ENCODE data around the gene SNRPB.
A peak's percentile ranks its signal among the peaks of the same experiment; 100 is the strongest.

The SNRPB gene

DNA sequence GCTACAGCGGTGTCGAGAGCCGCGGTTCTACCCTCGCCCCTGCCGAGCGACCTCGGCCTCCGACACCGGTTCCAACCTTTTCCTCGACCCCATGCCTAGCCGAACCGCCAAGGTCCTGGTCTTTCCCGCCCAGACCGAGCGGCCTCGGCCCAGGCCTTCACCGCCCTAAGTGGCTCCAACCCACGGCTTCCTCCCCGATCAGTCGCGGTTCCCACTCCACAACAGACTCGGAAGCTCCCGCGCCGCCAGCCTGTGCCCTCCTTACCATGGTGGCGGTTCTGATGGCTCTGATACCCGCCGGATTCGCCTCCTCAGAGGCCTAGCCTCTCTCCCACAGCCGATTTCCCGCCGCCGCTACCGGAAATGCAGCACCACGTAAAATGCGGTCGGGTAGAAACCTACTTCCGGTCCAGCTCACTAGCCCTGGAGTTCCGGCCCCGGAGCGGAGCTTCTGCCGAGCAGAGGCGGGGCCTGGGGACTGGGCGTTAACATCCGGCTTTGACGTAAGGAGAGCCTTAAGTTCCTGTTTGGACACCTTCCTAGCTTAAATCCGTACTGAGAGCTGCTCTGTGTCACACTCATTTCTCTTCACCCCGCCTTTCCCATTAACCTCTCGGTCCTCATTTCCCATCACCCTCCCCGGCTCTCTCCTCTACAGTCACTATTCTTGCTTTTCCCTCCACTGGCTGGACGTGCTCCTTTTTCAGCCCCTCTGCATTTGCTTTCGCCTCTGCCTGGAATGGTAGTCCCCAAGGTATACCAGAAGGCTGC is at the start of gene SNRPB:
Gene SNRPB (minus strand): TSS at position 367 of the 771 bp plus-strand sequence. CDS start 99 bp downstream, at position 268.
- DNase-seq (ENCODE audit: extremely low read depth, low read depth): peak; percentile 98
- TF ChIP-seq, protein P1, sequence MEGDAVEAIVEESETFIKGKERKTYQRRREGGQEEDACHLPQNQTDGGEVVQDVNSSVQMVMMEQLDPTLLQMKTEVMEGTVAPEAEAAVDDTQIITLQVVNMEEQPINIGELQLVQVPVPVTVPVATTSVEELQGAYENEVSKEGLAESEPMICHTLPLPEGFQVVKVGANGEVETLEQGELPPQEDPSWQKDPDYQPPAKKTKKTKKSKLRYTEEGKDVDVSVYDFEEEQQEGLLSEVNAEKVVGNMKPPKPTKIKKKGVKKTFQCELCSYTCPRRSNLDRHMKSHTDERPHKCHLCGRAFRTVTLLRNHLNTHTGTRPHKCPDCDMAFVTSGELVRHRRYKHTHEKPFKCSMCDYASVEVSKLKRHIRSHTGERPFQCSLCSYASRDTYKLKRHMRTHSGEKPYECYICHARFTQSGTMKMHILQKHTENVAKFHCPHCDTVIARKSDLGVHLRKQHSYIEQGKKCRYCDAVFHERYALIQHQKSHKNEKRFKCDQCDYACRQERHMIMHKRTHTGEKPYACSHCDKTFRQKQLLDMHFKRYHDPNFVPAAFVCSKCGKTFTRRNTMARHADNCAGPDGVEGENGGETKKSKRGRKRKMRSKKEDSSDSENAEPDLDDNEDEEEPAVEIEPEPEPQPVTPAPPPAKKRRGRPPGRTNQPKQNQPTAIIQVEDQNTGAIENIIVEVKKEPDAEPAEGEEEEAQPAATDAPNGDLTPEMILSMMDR (IDR thresholded peaks at IDR 0.05; ENCODE audit: low read depth, low read length): no peak

DNA sequence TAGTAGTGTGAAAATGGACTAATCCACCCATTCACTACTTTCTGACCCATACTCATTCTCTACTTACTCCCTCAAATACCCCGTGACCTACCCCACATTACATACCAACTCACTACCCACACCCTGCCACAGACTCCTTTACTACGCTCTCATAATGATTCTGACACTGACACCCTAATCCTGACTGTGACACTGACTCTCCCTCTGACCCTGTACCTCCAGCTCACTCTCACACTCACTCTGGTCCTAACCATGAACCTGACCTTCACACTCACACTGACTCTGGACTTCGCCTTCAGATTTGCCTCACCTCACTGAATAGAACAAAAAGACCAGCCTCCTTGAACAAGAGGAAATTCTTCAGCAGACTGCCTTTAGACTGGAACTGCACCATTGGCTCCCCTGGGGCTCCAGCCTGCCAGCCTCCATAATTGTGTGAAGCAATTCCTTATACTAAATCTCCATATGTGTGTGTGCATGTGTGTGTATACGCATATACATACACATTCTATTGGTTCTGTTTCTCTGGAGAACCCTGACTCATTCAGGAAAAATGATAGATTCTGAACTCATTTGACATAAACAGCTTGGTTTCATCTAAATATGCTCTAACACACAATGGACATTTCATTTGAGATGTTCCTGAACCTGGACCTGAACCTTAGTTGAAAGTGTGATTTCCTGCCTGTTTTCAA is 48.7 kb upstream of the SNRPB start:
- DNase-seq (ENCODE audit: extremely low read depth, low read depth): no peak
- TF ChIP-seq, protein P1 (IDR thresholded peaks at IDR 0.05; ENCODE audit: low read depth, low read length): no peak

DNA sequence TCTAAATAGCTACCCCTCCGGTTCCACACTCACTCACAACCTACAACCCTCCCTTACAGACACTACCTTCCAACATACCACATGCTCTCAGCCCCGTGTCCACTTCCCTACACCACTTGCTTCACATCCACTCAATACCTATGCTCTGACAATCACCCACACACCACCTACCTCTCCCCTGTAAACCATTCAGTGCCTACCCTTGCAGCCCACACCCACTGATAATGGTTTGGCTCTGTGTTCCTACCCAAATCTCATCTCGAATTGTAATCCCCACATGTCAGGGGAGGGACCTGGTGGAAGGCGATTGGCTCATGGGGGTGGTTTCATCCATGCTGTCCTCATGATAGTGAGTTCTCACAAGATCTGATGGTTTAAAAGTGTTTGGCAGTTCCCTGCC is 48.0 kb upstream of the SNRPB start:
- DNase-seq (ENCODE audit: extremely low read depth, low read depth): no peak
- TF ChIP-seq, protein P1 (IDR thresholded peaks at IDR 0.05; ENCODE audit: low read depth, low read length): no peak

DNA sequence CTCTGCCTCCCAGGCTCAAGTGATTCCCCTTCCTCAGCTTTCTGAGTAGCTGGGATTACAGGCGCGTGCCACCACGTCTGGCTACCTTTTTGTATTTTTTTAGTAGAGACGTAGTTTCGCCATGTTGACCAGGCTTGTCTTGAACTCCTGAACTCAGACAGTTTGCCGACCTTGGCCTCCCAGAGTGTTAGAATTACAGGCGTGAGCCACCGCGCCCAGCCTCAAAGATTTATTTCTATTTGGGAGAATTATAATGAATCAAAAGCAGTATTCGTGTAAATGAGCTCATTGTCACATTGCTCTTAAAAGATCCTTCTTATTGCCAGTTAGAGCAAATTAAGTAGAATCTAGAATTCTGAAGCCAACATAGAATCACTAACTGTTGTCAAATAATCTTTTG is 47.5 kb upstream of the SNRPB start:
- TF ChIP-seq, protein P1 (IDR thresholded peaks at IDR 0.05; ENCODE audit: low read depth, low read length): no peak
- DNase-seq (ENCODE audit: extremely low read depth, low read depth): no peak

DNA sequence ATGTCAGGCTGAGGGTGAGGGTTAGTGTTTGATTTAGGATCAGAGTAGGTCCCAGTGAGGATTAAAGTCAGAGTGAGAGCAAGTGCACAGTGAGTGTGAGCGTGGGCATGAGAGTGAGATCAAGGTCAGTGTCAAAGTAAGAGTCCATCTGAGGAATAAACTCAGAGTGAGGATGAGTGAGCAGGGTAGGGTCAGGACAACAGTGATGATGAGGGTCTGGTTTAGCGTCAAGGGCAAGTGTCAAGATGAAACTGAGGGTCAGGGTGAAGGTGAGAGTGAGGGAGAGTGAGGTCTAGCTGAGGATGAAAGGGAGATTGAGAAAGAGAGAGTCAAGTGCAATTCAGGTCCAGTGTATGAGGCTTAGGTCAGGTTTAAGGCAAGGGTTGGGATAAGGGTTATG is 45.8 kb upstream of the SNRPB start:
- TF ChIP-seq, protein P1 (IDR thresholded peaks at IDR 0.05; ENCODE audit: low read depth, low read length): no peak
- DNase-seq (ENCODE audit: extremely low read depth, low read depth): no peak

DNA sequence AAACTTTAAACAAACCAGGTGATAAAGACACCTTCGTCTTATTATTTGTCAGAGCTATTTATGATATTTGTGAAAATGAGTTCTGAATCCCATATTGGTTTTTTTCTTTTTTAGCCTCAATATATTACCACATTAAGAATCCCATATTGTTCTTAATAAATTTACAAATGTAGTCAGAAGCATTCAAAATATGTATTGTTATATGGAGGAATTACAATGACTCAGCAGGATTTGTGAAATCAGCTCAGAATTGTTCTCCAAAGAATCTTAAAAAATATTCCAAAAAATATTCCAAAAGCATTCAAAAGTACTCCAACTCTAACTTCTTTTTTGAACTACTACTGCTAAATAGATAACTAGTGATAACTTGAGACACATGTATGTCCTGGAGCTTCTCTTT is 44.6 kb upstream of the SNRPB start:
- DNase-seq (ENCODE audit: extremely low read depth, low read depth): no peak
- TF ChIP-seq, protein P1 (IDR thresholded peaks at IDR 0.05; ENCODE audit: low read depth, low read length): no peak

DNA sequence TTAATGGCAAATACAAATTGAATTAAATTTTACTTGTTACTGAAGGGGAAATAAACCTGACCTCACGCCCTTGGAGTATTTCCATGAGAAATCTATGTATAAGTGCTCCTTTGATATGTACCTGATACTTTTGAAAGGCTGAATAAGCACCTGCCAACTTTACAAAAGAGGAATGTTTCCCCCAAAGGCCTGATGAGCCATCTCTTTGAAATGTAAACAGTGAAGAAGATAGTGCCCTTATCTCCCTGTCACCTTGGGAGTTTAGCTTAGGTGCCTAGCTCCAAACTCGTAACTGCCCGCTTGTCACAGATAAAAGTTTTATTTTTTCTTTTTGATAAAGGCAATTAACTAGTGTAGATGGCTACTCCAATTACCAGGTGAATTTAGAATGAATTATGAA is 39.2 kb upstream of the SNRPB start:
- TF ChIP-seq, protein P1 (IDR thresholded peaks at IDR 0.05; ENCODE audit: low read depth, low read length): no peak
- no peak for DNase-seq (ENCODE audit: extremely low read depth, low read depth)

All from AG09319 (cell line).